IPS DF 4.7 (cell line): Measurements from ENCODE around the gene HTR4.
"Not testable (repeated sequence)": the region's sequence is repeated elsewhere in the genome, so short reads cannot be mapped to it uniquely, and the experiment has no call there.

Experiments used
- DNase-seq: peaks from one replicate; pipeline ENCODE4 v3.0.0-alpha.2; 2013; ENCODE audit warnings: low spot score; ENCODE audit errors: extremely low read depth

Gene HTR4

GRCh38 chr5:148482196-148482595 lies 172.1 kb downstream of the HTR4 start:
- DNase-seq, result no peak

- no peak for DNase-seq
Measured at GRCh38 chr5:148477429-148477828, 176.9 kb downstream of the HTR4 start.

- DNase-seq, result no peak
Measured at GRCh38 chr5:148476302-148476701, 178.0 kb downstream of the HTR4 start.

- no peak for DNase-seq
Measured at GRCh38 chr5:148474025-148474511, 180.3 kb downstream of the HTR4 start.

GRCh38 chr5:148471379-148471778 lies 182.9 kb downstream of the HTR4 start:
- no peak for DNase-seq

GRCh38 chr5:148469501-148469935 lies 184.8 kb downstream of the HTR4 start:
- DNase-seq, result no peak

- not testable (repeated sequence) for DNase-seq
Measured at GRCh38 chr5:148468746-148469145, 185.6 kb downstream of the HTR4 start.

GRCh38 chr5:148467958-148468357 lies 186.4 kb downstream of the HTR4 start:
- DNase-seq, result no peak

- DNase-seq, result no peak
Measured at GRCh38 chr5:148466236-148466580, 188.1 kb downstream of the HTR4 start.

- DNase-seq, result no peak
Measured at GRCh38 chr5:148465381-148466235, 188.7 kb downstream of the HTR4 start.

- no peak for DNase-seq
Measured at GRCh38 chr5:148459669-148460068, 194.7 kb downstream of the HTR4 start.

GRCh38 chr5:148458036-148458888 lies 196.1 kb downstream of the HTR4 start:
- no peak for DNase-seq

GRCh38 chr5:148457183-148457620 lies 197.1 kb downstream of the HTR4 start:
- no peak for DNase-seq

GRCh38 chr5:148455185-148455584 lies 199.1 kb downstream of the HTR4 start:
- DNase-seq, result no peak

- DNase-seq, result no peak
Measured at GRCh38 chr5:148454576-148454975, 199.8 kb downstream of the HTR4 start.

GRCh38 chr5:148452499-148453193 lies 201.7 kb downstream of the HTR4 start:
- no peak for DNase-seq

- DNase-seq, result no peak
Measured at GRCh38 chr5:148446611-148447010, 207.7 kb downstream of the HTR4 start.

GRCh38 chr5:148445578-148445977 lies 208.7 kb downstream of the HTR4 start:
- DNase-seq, result no peak

- peak; percentile 38 for DNase-seq
Measured at GRCh38 chr5:148443998-148444397, 210.3 kb downstream of the HTR4 start.

- no peak for DNase-seq
Measured at GRCh38 chr5:148443241-148443640, 211.1 kb downstream of the HTR4 start.

GRCh38 chr5:148438933-148439332 lies 215.4 kb downstream of the HTR4 start:
- no peak for DNase-seq

GRCh38 chr5:148437249-148437648 lies 217.1 kb downstream of the HTR4 start:
- no peak for DNase-seq
